K562 (cell line): ENCODE measurements around the gene RHBDD1. TPM values are rescaled to one million over a fixed set of nuclear protein-coding genes. Genes with fewer than 3 reads are reported as not detected.

ENCODE experiments used
- SIN3A ChIP-seq, 2 experiments: fragments of 150-350 bp in 1 of 2; IDR thresholded peaks; 2 replicates each; pipeline ENCODE4 v1.6.1; 2011 to 2016; ENCODE audit warnings: borderline replicate concordance in 2 of 2, low read depth in 2 of 2, low read length in 2 of 2, mild to moderate bottlenecking in 2 of 2, moderate library complexity in 2 of 2; ENCODE audit not compliant: control insufficient read depth in 1 of 2
- TBL1XR1 ChIP-seq, 2 experiments: IDR thresholded peaks; 2 replicates each; pipeline ENCODE4 v1.6.1; 2012; ENCODE audit warnings: improper control_type of control experiment in 2 of 2, low read length in 2 of 2, mild to moderate bottlenecking in 1 of 2
- ZNF695 ChIP-seq: fragments of 450-650 bp; formaldehyde crosslinking; IDR thresholded peaks from 2 replicates; pipeline ENCODE4 v1.4.0; 2020; ENCODE audit warnings: mild to moderate bottlenecking, moderate library complexity
- polyA plus RNA-seq, 8 experiments: library from polyadenylated mRNA; depleted of rRNA in 4 of 8; stranded (reverse) in 5 of 8; unstranded in 3 of 8; fragments of >200 nt; fragmentation: Nextera tagmentation in 2 of 8; fragmentation: Illumina TruSeq in 1 of 8; extraction: Ambion mirVana in 2 of 8; extraction: Trizol in 1 of 8; gene quantifications; 2 replicates each; pipeline versions ENCODE4 v1.2.1 to v1.2.3, GENCODE V29; 2011 to 2014; ENCODE audit warnings: inconsistent platforms in 1 of 8, missing spikeins in 1 of 8
- total RNA-seq, 7 experiments: library from RNA; depleted of rRNA in 6 of 7; stranded (reverse); fragments of >200 nt in 6 of 7; fragmentation: Illumina TruSeq in 2 of 7; extraction: Trizol in 2 of 7; gene quantifications; 2 replicates each; pipeline versions ENCODE4 v1.2.1 to v1.2.3, GENCODE V29; 2011 to 2021; ENCODE audit warnings: low replicate concordance in 1 of 7
- TF ChIP-seq, protein P1 (sequence below), 2 experiments: fragments of 450-650 bp; IDR thresholded peaks; 2 replicates each; pipeline ENCODE4 v1.6.1; 2016; ENCODE audit warnings: mild to moderate bottlenecking in 2 of 2, borderline replicate concordance in 1 of 2, low read depth in 1 of 2, moderate library complexity in 1 of 2

RHBDD1 gene
- total and polyA plus RNA-seq, 9 of the 15 experiments (the other 6 are each of a cell fraction or from before 2014, with no cell fraction given): 4.8 to 34.8 (median 15.6) TPM

DNA sequence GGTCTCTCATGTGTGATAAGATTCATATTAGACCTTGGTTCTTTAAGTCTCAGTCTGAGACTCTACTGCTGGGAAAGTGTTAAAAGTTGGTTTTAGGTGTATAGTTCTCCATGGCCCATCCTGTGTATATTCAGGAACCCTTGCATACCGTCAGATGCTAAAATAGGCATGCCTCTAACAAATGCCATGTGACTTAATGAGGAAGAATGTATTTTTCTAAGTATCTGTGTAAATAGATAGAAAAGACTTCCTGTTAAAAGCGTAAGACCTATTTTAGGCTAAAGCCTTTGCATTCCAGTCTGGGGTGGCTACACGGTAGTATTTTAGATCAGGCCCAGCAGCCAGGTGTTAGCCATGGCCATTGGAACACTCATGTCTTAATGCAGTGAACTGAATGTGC lies 73.3 kb downstream of the RHBDD1 start (continued):
- TF ChIP-seq, protein P1, sequence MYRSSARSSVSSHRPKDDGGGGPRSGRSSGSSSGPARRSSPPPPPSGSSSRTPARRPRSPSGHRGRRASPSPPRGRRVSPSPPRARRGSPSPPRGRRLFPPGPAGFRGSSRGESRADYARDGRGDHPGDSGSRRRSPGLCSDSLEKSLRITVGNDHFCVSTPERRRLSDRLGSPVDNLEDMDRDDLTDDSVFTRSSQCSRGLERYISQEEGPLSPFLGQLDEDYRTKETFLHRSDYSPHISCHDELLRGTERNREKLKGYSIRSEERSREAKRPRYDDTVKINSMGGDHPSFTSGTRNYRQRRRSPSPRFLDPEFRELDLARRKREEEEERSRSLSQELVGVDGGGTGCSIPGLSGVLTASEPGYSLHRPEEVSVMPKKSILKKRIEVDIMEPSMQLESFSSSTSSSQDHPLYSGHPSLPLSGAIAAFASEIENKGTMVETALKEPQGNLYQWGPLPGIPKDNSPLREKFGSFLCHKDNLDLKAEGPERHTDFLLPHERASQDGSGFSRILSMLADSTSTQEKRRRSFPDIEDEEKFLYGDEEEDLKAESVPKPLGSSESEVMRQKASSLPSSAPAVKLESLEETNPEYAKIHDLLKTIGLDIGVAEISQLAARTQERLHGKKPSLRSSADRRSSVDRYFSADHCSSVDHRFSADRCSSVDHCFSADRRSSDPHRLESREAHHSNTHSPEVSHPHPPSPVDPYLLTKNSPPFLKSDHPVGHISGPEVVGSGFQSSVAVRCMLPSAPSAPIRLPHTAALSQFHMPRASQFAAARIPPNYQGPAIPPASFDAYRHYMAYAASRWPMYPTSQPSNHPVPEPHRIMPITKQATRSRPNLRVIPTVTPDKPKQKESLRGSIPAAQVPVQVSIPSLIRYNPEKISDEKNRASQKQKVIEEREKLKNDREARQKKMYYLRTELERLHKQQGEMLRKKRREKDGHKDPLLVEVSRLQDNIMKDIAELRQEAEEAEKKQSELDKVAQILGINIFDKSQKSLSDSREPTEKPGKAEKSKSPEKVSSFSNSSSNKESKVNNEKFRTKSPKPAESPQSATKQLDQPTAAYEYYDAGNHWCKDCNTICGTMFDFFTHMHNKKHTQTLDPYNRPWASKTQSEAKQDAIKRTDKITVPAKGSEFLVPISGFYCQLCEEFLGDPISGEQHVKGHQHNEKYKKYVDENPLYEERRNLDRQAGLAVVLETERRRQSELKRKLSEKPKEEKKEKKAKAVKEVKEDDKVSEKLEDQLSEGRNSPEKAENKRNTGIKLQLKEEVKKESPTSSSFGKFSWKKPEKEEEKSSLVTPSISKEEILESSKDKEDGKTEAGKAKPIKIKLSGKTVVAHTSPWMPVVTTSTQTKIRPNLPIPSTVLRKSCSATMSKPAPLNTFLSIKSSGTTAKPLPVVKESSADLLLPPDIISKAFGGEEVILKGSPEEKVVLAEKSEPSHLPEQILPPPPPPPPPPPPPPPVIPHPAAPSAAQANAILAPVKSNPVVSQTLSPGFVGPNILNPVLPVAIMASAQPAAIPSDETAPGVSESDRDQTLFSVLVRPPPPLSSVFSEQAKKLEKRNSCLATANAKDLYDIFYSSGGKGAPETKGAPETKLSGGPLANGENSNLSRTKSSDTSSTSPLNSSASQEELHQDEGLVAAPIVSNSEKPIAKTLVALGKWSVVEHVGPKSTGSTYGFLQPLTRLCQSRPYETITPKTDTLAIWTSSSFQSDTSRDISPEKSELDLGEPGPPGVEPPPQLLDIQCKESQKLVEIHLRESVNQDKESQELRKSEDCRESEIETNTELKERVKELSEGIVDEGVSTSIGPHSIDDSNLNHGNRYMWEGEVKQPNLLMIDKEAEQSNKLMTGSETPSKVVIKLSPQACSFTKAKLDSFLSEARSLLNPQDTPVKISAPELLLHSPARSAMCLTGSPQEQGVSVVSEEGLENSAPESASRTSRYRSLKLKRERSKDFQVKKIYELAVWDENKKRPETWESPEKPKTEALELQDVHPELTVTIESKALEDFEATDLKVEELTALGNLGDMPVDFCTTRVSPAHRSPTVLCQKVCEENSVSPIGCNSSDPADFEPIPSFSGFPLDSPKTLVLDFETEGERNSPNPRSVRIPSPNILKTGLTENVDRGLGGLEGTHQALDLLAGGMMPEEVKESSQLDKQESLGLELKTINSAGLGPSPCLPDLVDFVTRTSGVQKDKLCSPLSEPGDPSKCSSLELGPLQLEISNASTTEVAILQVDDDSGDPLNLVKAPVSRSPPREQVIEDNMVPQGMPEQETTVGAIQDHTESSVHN (IDR thresholded peaks at IDR 0.05; ENCODE audit: borderline replicate concordance in 1 of 2, low read depth in 1 of 2): no peak
- TF ChIP-seq TBL1XR1 (IDR thresholded peaks at IDR 0.05; ENCODE audit: low read length in 2 of 2): no peak
- TF ChIP-seq SIN3A (IDR thresholded peaks at IDR 0.05; ENCODE audit: borderline replicate concordance in 2 of 2, control insufficient read depth in 1 of 2, low read depth in 2 of 2, low read length in 2 of 2): no peak
- no peak for TF ChIP-seq ZNF695
